Measurements from ENCODE around the gene ITGA11.
"Not testable (repeated sequence)": the region's sequence is repeated elsewhere in the genome, so short reads cannot be mapped to it uniquely, and the experiment has no call there.

Gene ITGA11

DNA sequence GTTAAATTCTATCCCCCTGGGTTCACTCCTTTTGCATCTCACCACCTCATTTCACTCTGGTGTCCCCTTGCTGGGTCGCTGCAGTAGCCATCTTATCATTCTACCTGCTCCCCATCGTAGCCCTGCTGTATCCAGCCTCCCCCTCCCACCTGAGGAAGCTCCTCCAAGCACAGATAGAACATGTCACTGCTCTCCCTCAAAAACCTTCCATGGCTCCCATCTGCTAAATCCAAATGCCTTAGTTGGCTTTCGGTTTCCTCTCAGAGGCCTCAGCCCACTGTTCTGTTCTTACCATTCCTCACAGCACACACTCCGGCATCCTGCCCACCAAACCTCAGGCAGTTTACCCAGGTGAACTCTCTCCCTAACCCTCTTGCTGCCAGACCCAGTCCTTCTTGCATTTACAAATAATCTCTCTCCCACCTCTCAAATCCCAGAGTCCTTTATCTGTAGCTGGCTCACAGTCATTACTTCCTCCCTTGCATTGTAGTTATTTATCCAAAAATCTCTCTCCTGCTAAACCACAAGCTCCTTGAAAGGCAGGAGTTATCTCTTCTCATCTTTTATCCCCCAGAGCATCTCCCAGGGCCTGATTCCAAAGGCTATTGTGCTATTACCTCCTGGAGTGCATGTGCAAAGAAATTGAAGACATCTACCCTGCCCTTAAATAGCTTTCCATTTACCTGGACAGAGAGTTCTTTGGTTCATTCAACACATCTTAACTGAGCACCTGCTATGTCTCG, 9.4 kb downstream of the ITGA11 start:
- H3K27ac ChIP-seq (ENCODE audit: low read length); H3K9ac ChIP-seq (ENCODE audit: low read length); H3K27me3 ChIP-seq (ENCODE audit: control insufficient read depth, insufficient read depth, low read length); H3K9me3 ChIP-seq (ENCODE audit: control insufficient read depth, low read depth, low read length); H3K4me3 ChIP-seq (ENCODE audit: low read length); H3K36me3 ChIP-seq (ENCODE audit: control insufficient read depth, low read depth, low read length): not testable (repeated sequence)
- H3K4me1 ChIP-seq (ENCODE audit: control insufficient read depth, low read depth, low read length): peaks cover 17% of the 10 kb centered on the region

DNA sequence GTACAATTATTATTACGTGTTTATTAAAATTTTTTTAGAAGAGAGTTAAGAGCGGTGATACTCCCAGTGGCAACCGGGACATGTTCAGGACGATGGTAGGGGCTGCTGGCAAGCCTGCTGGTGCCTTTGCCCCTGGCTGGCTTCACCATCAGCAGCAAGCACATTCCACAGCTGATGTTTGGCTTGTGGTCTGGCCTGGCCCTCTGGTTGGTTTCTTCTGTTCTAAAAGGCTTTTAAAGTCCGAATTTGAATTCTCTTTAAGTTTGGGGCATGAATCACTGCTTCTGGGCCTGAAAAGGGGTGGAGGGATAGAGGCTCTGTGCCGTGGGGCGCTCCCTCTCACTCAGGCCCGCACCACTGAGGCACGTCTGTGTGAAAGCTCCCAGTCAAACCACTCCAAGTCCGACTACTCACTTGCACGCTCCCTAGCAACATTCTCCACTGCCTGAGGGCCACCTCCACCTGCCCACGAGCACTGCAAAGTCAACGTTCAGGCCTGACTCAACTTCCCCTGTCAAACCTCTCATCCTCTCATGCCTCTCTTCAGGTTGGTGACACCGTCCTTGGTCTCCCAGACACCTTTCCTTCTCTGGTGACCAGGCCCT, 10.1 kb downstream of the ITGA11 start:
- Histone ChIP-seq H3K27me3 (ENCODE audit: control insufficient read depth, insufficient read depth, low read length) (no peaks in the 10 kb centered on the region), H3K4me1 (ENCODE audit: control insufficient read depth, low read depth, low read length) (peaks cover 17% of the 10 kb centered on the region), H3K9ac (ENCODE audit: low read length) (no peak overlapping the region), H3K36me3 (ENCODE audit: control insufficient read depth, low read depth, low read length) (no peaks in the 10 kb centered on the region), H3K9me3 (ENCODE audit: control insufficient read depth, low read depth, low read length) (no peaks in the 10 kb centered on the region), H3K4me3 (ENCODE audit: low read length) (no peak overlapping the region), H3K27ac (ENCODE audit: low read length) (no peak overlapping the region)

DNA sequence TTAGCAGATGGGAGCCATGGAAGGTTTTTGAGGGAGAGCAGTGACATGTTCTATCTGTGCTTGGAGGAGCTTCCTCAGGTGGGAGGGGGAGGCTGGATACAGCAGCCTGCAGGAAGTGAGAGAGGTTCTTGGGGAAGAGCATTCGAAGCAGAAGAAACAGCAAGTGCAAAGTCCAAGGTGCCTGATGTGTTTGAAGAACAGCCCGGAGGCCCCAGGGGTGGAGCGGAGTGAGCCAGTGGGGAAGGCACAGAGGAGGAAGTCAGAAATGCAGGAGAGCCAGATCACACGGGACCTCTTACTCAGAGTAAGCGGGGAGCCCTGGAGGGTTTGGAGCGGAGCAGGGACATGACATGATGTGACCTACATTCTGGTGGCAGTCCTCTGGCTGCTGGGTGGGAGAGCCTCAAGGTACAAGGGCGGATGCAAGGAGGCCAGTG, 10.8 kb downstream of the ITGA11 start:
- H3K4me3 ChIP-seq (ENCODE audit: low read length): no peak overlapping the region
- H3K4me1 ChIP-seq (ENCODE audit: control insufficient read depth, low read depth, low read length): peaks cover 17% of the 10 kb centered on the region
- H3K9me3 ChIP-seq (ENCODE audit: control insufficient read depth, low read depth, low read length): no peaks in the 10 kb centered on the region
- no peak overlapping the region for H3K9ac ChIP-seq (ENCODE audit: low read length)
- H3K36me3 ChIP-seq (ENCODE audit: control insufficient read depth, low read depth, low read length): no peaks in the 10 kb centered on the region
- H3K27ac ChIP-seq (ENCODE audit: low read length): no peak overlapping the region
- no peaks in the 10 kb centered on the region for H3K27me3 ChIP-seq (ENCODE audit: control insufficient read depth, insufficient read depth, low read length)

DNA sequence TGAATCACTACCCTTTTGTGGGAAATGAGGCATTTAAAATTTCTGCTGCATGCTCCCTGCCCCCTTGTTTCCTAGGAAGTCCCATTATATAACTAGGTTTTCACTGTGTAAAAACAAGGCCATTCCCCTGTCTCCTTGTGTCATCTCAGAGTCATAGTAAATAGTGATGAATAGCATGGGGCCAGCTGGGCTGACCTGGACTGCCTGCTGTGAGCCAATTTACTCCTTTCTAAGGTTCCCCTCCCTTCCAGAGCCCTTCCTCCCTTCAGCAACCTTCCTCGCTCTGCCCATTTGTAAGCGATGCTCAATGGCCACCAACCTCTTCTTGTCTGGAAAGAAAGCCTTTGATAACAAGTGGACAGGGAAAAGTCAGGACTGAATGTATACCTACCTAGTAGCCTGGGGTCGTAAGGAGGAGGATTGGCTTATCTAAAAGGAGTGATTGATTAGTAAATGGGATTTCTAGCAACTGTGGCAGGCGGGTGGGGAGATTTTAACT, 11.7 kb downstream of the ITGA11 start:
- Histone ChIP-seq H3K4me1 (ENCODE audit: control insufficient read depth, low read depth, low read length) (peaks cover 17% of the 10 kb centered on the region), H3K9me3 (ENCODE audit: control insufficient read depth, low read depth, low read length) (no peaks in the 10 kb centered on the region), H3K36me3 (ENCODE audit: control insufficient read depth, low read depth, low read length) (no peaks in the 10 kb centered on the region), H3K9ac (ENCODE audit: low read length) (no peak overlapping the region), H3K27me3 (ENCODE audit: control insufficient read depth, insufficient read depth, low read length) (no peaks in the 10 kb centered on the region), H3K27ac (ENCODE audit: low read length) (no peak overlapping the region), H3K4me3 (ENCODE audit: low read length) (no peak overlapping the region)

DNA sequence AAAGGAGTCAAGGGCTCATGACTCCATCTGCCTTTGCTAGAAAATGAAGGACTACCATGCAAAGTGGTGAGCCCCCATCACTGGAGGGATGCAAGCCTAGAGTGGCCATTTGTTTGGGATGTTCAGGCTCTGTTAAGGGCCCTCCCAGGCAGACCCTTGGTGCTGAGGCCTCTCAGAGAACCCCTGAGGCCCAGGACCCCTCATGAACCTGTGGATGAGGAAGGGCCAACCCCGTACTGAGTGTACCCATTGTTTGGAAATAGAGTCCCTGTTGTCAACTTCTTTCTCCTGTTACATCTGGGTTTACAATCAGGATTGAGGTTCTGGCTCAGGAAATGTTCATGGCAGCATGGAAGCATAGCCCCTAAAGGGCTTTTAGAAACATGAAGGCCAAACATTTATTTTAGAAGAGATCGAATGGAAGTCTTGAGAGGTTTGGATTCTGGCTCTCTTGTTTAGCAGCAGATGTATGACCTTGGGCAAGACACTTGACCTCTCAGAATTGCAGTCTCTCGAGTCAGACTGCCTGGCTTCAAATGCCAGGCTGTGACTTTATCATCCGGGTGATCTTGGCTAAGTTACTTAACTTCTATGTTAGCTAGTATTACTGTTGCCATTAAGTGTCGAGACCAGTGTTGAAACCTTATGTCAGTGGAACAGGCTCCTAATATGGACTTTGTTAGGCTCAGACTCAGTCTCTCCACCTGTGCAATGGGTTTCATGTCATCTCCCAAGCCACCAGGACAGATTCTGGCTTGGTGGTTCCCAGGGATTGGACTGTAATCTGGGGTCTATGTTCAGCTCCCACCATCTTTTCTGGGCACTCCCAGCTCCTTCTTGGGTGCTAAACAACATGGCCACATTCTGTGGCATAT, 12.4 kb downstream of the ITGA11 start:
- Histone ChIP-seq H3K4me1 (ENCODE audit: control insufficient read depth, low read depth, low read length) (peaks cover 17% of the 10 kb centered on the region), H3K9ac (ENCODE audit: low read length) (no peak overlapping the region), H3K27me3 (ENCODE audit: control insufficient read depth, insufficient read depth, low read length) (no peaks in the 10 kb centered on the region), H3K36me3 (ENCODE audit: control insufficient read depth, low read depth, low read length) (no peaks in the 10 kb centered on the region), H3K4me3 (ENCODE audit: low read length) (no peak overlapping the region), H3K9me3 (ENCODE audit: control insufficient read depth, low read depth, low read length) (no peaks in the 10 kb centered on the region), H3K27ac (ENCODE audit: low read length) (no peak overlapping the region)

DNA sequence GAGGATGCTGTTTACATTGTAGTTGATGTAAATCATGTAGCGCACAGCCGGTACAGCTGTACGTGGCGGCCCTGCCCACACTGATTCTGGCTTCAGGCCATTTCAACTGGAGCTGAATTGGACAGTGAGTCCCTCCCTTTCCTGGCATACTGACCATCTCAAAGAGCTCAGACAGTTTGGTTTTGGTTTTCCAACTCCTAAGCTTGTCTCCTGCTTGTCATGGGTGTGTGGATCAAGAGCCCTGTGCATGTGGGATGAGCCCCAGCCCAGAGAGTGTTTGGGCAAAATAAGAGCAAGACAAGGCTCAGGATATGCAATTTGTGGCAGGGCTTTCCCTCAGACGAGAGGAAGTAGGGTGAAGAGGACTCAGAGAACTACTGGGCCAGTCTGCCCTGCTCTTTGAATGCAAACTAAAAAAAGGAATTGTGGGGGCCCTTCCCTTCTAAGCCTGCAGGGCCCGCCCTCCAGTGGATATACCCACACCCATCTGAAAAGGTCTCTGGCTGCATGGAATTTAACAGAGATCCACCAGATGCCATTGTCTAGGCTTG, 13.3 kb downstream of the ITGA11 start:
- H3K27me3 ChIP-seq (ENCODE audit: control insufficient read depth, insufficient read depth, low read length): no peaks in the 10 kb centered on the region
- H3K27ac ChIP-seq (ENCODE audit: low read length): no peak overlapping the region
- H3K9ac ChIP-seq (ENCODE audit: low read length): no peak overlapping the region
- no peaks in the 10 kb centered on the region for H3K9me3 ChIP-seq (ENCODE audit: control insufficient read depth, low read depth, low read length)
- no peak overlapping the region for H3K4me3 ChIP-seq (ENCODE audit: low read length)
- H3K36me3 ChIP-seq (ENCODE audit: control insufficient read depth, low read depth, low read length): no peaks in the 10 kb centered on the region
- H3K4me1 ChIP-seq (ENCODE audit: control insufficient read depth, low read depth, low read length): peaks cover 17% of the 10 kb centered on the region

DNA sequence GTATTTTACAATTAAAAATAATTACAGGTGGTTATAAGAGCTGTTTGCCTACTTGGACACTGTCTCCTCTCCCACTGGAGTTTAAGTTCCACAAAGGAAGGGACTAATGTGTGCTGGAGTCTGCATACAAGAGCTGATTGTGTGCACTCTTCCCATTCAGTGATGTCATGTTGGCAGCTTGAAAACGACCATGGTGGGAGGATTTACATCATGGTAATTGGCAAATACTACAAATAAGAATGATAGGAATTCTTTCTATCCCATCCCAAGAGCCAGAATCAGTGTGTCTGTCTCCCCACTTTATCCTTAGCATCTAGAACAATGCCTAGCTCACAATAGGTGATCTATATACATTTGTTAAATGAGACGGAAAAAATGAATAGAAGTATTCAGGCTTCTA, 14.1 kb downstream of the ITGA11 start:
- Histone ChIP-seq H3K9me3 (ENCODE audit: control insufficient read depth, low read depth, low read length) (no peaks in the 10 kb centered on the region), H3K4me3 (ENCODE audit: low read length) (no peak overlapping the region), H3K36me3 (ENCODE audit: control insufficient read depth, low read depth, low read length) (no peaks in the 10 kb centered on the region), H3K27me3 (ENCODE audit: control insufficient read depth, insufficient read depth, low read length) (no peaks in the 10 kb centered on the region), H3K4me1 (ENCODE audit: control insufficient read depth, low read depth, low read length) (peaks cover 17% of the 10 kb centered on the region), H3K9ac (ENCODE audit: low read length) (no peak overlapping the region), H3K27ac (ENCODE audit: low read length) (no peak overlapping the region)

DNA sequence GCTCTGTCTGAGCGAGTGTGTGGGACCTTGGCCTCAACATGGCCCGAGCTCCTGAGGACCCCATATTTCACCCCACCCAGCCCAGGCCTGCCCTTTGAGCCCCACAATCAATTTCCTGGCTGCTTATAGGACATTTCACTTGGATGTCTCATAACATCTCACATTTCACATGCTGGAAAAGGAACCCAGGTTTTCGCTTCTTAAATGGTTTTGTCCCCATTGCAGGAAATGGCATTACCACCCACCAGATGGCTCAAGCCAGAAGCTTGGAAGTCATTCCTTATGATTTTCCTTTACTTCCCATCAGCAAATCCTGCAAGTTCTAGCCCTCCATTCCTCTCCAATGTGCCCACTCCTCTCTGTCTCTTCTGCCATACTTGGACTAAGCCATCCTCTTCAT, 14.9 kb downstream of the ITGA11 start:
- Histone ChIP-seq H3K27ac (ENCODE audit: low read length) (no peak overlapping the region), H3K36me3 (ENCODE audit: control insufficient read depth, low read depth, low read length) (no peaks in the 10 kb centered on the region), H3K4me3 (ENCODE audit: low read length) (no peak overlapping the region), H3K27me3 (ENCODE audit: control insufficient read depth, insufficient read depth, low read length) (no peaks in the 10 kb centered on the region), H3K4me1 (ENCODE audit: control insufficient read depth, low read depth, low read length) (peaks cover 17% of the 10 kb centered on the region), H3K9ac (ENCODE audit: low read length) (no peak overlapping the region), H3K9me3 (ENCODE audit: control insufficient read depth, low read depth, low read length) (no peaks in the 10 kb centered on the region)

DNA sequence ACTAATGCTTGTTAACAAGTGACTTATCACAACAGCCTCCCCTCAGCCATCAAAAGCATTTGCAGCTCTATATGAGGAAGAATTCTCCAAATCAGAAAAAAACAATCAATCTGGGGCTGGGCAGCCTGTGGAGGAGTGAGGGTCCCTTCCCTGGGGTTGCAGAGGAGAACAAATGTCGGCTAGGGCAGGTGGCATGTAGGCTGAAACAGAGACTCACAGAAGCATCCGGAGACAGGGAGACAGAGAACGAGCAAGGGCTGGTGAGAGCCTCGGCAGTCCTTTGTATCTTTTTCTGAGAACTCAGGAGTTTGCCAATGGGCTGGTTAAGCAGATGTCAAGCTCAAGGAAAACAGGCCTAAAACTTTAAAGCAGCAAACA, 15.8 kb downstream of the ITGA11 start:
- Histone ChIP-seq H3K9ac (ENCODE audit: low read length) (no peak overlapping the region), H3K27me3 (ENCODE audit: control insufficient read depth, insufficient read depth, low read length) (no peaks in the 10 kb centered on the region), H3K36me3 (ENCODE audit: control insufficient read depth, low read depth, low read length) (no peaks in the 10 kb centered on the region), H3K4me3 (ENCODE audit: low read length) (no peak overlapping the region), H3K4me1 (ENCODE audit: control insufficient read depth, low read depth, low read length) (peaks cover 14% of the 10 kb centered on the region), H3K27ac (ENCODE audit: low read length) (no peak overlapping the region), H3K9me3 (ENCODE audit: control insufficient read depth, low read depth, low read length) (no peaks in the 10 kb centered on the region)

DNA sequence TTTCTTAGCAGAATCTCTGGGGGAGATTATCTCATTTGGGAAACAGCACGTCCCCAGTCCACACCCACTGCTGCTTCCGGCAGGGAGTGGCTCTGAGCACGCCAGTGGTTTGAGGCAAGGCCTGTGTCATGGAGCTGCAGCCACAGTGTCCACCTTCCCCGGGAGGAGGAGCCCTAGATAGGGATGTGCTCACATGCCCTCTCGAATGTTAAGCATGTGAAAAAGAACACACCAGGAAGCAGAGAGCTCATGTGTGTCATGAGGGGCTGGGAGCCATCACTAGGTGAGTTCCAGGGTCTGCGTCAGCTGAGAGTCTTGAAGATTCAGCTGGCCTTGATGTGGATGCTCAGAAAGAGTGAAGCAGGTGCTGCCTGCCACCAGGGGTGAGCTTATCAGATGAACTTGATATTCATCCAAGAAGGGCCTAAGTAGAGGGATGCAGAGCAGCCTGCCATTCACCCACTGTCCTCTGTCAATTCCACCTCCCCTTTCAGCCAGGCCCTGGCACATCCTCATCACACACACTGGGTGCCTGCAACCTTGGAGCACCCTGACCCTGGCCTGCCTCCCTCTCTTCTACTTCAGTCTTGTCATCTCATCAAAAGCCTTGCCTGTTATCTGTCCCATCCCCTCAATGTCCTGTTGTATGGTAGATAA, 16.3 kb downstream of the ITGA11 start:
- Histone ChIP-seq H3K4me1 (ENCODE audit: control insufficient read depth, low read depth, low read length) (peaks cover 9% of the 10 kb centered on the region), H3K4me3 (ENCODE audit: low read length) (no peak overlapping the region), H3K9ac (ENCODE audit: low read length) (no peak overlapping the region), H3K9me3 (ENCODE audit: control insufficient read depth, low read depth, low read length) (no peaks in the 10 kb centered on the region), H3K36me3 (ENCODE audit: control insufficient read depth, low read depth, low read length) (no peaks in the 10 kb centered on the region), H3K27ac (ENCODE audit: low read length) (no peak overlapping the region), H3K27me3 (ENCODE audit: control insufficient read depth, insufficient read depth, low read length) (no peaks in the 10 kb centered on the region)

DNA sequence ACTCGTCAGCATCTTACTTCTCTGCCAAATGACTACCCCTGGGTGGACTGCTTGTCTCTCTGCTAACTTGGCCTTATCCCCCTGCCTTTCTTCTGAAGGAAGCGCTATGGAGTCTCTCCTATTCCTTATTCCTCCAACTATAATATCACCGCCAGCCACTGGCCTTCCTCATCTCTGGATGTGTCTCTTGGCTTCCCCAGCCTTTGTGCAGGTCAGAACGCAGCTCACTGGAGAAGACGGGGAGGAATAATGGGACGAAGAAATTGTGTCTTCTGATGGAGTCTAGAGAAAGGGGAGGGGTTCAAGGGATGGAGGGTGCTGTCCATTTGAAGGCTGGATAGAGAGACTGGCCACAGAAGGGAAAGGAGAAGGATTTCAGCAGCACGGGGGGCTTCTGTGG, 16.9 kb downstream of the ITGA11 start:
- Histone ChIP-seq H3K9me3 (ENCODE audit: control insufficient read depth, low read depth, low read length) (no peaks in the 10 kb centered on the region), H3K4me1 (ENCODE audit: control insufficient read depth, low read depth, low read length) (peaks cover 4% of the 10 kb centered on the region), H3K4me3 (ENCODE audit: low read length) (no peak overlapping the region), H3K36me3 (ENCODE audit: control insufficient read depth, low read depth, low read length) (no peaks in the 10 kb centered on the region), H3K9ac (ENCODE audit: low read length) (no peak overlapping the region), H3K27ac (ENCODE audit: low read length) (no peak overlapping the region), H3K27me3 (ENCODE audit: control insufficient read depth, insufficient read depth, low read length) (no peaks in the 10 kb centered on the region)

All from iPS-18a (cell line).